ENCODE data around the gene HEPN1.

Gene HEPN1

GRCh38 chr11:124920870-124921609 is 2.0 kb downstream of the HEPN1 start:
- POLR2A ChIA-PET, result interaction anchor here (0.7 to 2.2 kb wide), 4 partner anchors 20 to 45 kb away, joined by 3 to 11 read pairs (median 6); partner anchors contain the start of gene CCDC15
- TF ChIP-seq PBX3 (CRISPR knock-in tag; IDR thresholded peaks at IDR 0.05) (peak; percentile 73; the same call in 1 of the 2 replicates), ZNF639 (tag by site-specific recombination; IDR thresholded peaks at IDR 0.05) (no peak)

GRCh38 chr11:124922831-124923230 is 3.8 kb downstream of the HEPN1 start:
- no peak overlapping the region for H3K4me3 ChIP-seq (ENCODE audit: low read depth, low read length)
- TF ChIP-seq ZNF223 (tag by site-specific recombination; IDR thresholded peaks at IDR 0.05), result no peak
- no peak for TF ChIP-seq ZNF324 (tag by site-specific recombination; IDR thresholded peaks at IDR 0.05)
- no peak for TF ChIP-seq WT1 (tag by site-specific recombination; IDR thresholded peaks at IDR 0.05)
- no peak for TF ChIP-seq ZNF157 (tag by site-specific recombination; IDR thresholded peaks at IDR 0.05)
- no peak for TF ChIP-seq SCRT1 (tag by site-specific recombination; IDR thresholded peaks at IDR 0.05; ENCODE audit: borderline replicate concordance)
- TF ChIP-seq ZNF645 (tag by site-specific recombination; IDR thresholded peaks at IDR 0.05), result no peak
- no peak for TF ChIP-seq ZNF585B (tag by site-specific recombination; IDR thresholded peaks at IDR 0.05)
- no peak for TF ChIP-seq ZFP69B (tag by site-specific recombination; IDR thresholded peaks at IDR 0.05)
- no peak for TF ChIP-seq ZNF391 (tag by site-specific recombination; IDR thresholded peaks at IDR 0.05; ENCODE audit: borderline replicate concordance, low read depth)
- TF ChIP-seq ZNF692 (tag by site-specific recombination; IDR thresholded peaks at IDR 0.05), result no peak
- no peak for TF ChIP-seq HOXC10 (CRISPR knock-in tag; IDR thresholded peaks at IDR 0.05)
- no peak for TF ChIP-seq ZBTB7A (tag by site-specific recombination; IDR thresholded peaks at IDR 0.05; ENCODE audit: low read depth)
- TF ChIP-seq ZFHX2 (tag by site-specific recombination; conservative IDR thresholded peaks at IDR 0.05), result no peak
- no peak for TF ChIP-seq REPIN1 (tag by site-specific recombination; IDR thresholded peaks at IDR 0.05; ENCODE audit: low read depth)
- TF ChIP-seq ZEB2 (tag by site-specific recombination; IDR thresholded peaks at IDR 0.05), result no peak
- TF ChIP-seq ZNF18 (tag by site-specific recombination; IDR thresholded peaks at IDR 0.05), result no peak
- no peak for TF ChIP-seq ZNF518A (tag by site-specific recombination; conservative IDR thresholded peaks at IDR 0.05; ENCODE audit: low read depth)
- no peak for TF ChIP-seq ZNF704 (tag by site-specific recombination; IDR thresholded peaks at IDR 0.05)
- ChIA-PET POLR2A (no interaction called here), CTCF (no interaction called here)
- no peaks in the 10 kb centered on the region for H3K36me3 ChIP-seq (ENCODE audit: control insufficient read depth in 2 of 2, insufficient read depth in 1 of 2, low read length in 2 of 2)
- no peak overlapping the region for H3K27ac ChIP-seq (ENCODE audit: extremely low read depth, low read depth, low read length)
- no peaks in the 10 kb centered on the region for H3K9me3 ChIP-seq (ENCODE audit: control insufficient read depth, insufficient read depth, low read depth, low read length)
- no peaks in the 10 kb centered on the region for H3K4me1 ChIP-seq (ENCODE audit: control insufficient read depth, insufficient read depth, low read length)

More at GRCh38 chr11:124920870-124921609, 2.0 kb downstream of the HEPN1 start:
- Histone ChIP-seq H3K36me3 (ENCODE audit: control insufficient read depth in 2 of 2, insufficient read depth in 1 of 2, low read length in 2 of 2) (no peaks in the 10 kb centered on the region), H3K4me3 (ENCODE audit: low read depth, low read length) (peak overlapping the region; percentile 27), H3K9me3 (ENCODE audit: control insufficient read depth, insufficient read depth, low read depth, low read length) (no peaks in the 10 kb centered on the region), H3K4me1 (ENCODE audit: control insufficient read depth, insufficient read depth, low read length) (no peaks in the 10 kb centered on the region), H3K27ac (ENCODE audit: extremely low read depth, low read depth, low read length) (peak overlapping the region; percentile 64; the same call in 1 of the 2 replicates)
- CTCF ChIA-PET, result interaction anchor here (0.5 to 1.2 kb wide), 4 partner anchors 45 to 648 kb away, joined by 3 to 4 read pairs (median 4); partner anchors contain the start of gene EI24
